Prostate gland (tissue), 2 donors: ENCODE measurements around the gene ARHGAP32.

Experiments
- POLR2A ChIP-seq: fragments of 450-650 bp; IDR thresholded peaks from one replicate; pipeline ENCODE4 v1.6.1; 2016; ENCODE audit warnings: antibody characterized with exemption, mild to moderate bottlenecking
- TF ChIP-seq, protein P1 (sequence below), 4 experiments: fragments of 200-600 bp in 2 of 4; fragments of 450-650 bp in 2 of 4; sonication (generic) in 2 of 4; IDR thresholded peaks; 1 replicate in 3 of 4; 2 replicates in 1 of 4; pipeline ENCODE4 v1.5.1; 2016 to 2019; ENCODE audit warnings: antibody characterized with exemption in 4 of 4, mild to moderate bottlenecking in 2 of 4, moderate library complexity in 2 of 4

DNA sequence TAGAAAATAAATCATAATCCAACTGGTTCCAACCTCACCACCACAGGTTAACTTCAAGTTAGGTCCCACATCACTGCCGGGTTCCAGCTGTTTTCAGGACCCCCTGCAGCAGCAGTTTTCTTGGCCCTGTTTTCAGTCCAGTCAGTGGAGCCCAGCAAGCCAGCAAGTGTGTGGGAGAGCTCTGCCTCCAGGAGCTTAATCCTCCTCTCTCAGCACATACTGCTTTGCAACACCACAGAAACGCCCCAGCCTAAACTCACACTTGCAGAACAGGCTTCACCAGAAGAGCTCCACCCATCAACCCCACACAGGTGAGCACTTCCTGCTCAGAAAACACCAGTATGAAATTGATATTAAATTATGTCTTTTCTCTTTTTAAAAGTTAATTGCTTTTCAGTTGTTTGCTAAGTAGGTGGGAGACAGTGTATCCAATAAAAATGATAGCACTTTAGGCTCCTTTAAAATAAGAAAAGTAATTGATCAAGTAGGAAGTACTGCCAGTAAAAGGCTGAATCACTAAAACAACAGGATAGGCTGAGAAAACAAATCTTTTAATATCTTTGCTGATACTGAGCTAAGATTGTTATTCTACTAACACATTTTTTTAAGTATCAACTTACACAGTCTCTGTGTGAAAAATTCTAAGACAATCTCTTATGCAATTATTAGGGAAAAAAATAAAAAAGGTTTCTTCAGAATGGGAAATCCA, 168.0 kb downstream of the ARHGAP32 start:
- no peak for TF ChIP-seq POLR2A
- TF ChIP-seq, protein P1, sequence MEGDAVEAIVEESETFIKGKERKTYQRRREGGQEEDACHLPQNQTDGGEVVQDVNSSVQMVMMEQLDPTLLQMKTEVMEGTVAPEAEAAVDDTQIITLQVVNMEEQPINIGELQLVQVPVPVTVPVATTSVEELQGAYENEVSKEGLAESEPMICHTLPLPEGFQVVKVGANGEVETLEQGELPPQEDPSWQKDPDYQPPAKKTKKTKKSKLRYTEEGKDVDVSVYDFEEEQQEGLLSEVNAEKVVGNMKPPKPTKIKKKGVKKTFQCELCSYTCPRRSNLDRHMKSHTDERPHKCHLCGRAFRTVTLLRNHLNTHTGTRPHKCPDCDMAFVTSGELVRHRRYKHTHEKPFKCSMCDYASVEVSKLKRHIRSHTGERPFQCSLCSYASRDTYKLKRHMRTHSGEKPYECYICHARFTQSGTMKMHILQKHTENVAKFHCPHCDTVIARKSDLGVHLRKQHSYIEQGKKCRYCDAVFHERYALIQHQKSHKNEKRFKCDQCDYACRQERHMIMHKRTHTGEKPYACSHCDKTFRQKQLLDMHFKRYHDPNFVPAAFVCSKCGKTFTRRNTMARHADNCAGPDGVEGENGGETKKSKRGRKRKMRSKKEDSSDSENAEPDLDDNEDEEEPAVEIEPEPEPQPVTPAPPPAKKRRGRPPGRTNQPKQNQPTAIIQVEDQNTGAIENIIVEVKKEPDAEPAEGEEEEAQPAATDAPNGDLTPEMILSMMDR (IDR thresholded peaks at IDR 0.05), result no peak
